ENCODE measurements around the gene RNF19B.
"Not testable (repeated sequence)": the region's sequence is repeated elsewhere in the genome, so short reads cannot be mapped to it uniquely, and the experiment has no call there.

RNF19B gene

GRCh38 chr1:32992489-32993323, 28.1 kb upstream of the RNF19B start:
- peak; percentile 89 for DNase-seq (ENCODE audit: low spot score)
- peak; percentile 86 for FAIRE-seq

- FAIRE-seq = no peak
- DNase-seq (ENCODE audit: low spot score) = no peak
Measured at GRCh38 chr1:32991819-32992488, 27.3 kb upstream of the RNF19B start.

- FAIRE-seq (no peak), DNase-seq (ENCODE audit: low spot score) (no peak)
Measured at GRCh38 chr1:32991386-32991785, 26.8 kb upstream of the RNF19B start.

DNA sequence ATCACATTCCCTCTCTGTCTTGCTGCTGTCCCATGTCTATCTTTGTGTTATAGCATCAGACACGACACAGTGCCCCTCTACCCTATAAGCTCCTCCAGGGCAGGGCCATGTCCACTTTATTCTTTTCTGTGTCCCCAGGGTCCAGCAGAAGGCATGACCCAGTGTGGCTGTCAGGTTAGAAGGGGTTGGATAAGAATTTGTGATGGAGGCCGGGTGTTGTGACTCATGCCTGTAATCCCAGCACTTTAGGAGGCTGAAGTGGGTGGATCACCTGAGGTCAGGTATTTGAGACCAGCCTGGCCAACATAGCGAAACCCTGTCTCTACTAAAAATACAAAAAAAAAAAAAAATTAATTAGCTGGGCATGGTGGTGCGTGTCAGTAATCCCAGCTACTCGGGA, 26.3 kb upstream of the RNF19B start:
- DNase-seq (ENCODE audit: low spot score) = no peak
- no peak for FAIRE-seq

DNA sequence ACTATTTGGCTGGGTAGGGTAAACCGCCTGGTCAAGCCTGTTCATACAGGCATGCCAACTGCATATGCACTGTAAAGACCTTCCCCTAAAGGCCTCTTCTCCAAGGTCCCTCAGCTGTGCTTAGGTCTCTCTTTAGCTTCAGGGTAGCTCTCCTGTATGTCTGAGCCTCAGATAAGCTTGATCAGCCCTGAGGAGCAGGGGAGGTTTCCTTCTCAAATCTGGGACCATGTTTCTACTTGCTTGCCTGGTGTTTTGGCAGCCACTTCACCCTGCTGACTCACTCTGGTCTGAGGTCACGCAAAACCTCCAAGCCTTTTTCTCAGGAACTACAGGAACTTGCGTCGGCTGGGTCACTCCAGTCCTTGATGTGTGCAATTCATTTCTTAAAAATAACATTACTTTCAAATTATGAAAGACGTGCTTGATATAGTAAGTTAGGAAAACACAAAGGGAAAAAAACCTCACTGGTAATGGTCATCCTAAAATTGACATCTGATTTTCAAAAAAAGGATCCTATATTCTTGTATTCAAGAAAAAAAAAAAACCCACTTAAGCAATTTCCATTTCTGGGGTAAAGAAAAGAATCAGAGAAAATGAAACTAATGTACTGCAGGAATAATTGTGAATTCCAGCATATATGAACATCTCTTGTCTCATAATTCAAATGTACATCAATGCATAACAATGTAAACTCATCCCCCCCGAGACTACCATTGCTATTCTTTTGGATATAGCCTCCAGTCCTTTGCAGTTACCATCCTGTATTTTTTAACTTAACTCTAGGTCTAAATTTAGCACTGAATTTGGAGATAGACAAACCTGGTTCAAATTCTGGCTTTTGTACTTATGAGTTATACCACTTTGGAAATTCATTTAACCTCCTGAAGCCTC, 24.8 kb upstream of the RNF19B start:
- DNase-seq (ENCODE audit: low spot score) (peak; percentile 75), FAIRE-seq (peak; percentile 88)

DNA sequence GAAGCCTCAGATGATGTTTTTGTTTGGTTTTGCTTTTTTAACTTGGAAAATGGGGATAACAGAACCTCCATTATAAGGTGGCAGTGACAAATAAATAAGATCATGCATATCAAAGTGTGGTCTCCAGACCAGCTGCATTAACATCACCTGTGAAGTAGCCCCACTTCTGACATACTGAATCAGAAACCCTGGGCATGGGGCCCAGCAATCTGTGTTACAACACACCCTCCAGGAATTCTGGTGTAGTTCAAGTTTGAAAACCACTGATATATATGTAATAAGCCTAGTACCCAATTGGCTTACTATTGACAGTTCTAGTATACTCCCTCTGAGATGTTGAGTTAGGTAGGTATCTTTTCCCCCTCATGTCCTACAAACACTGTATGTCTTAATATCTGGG, 24.1 kb upstream of the RNF19B start:
- no peak for DNase-seq (ENCODE audit: low spot score)
- no peak for FAIRE-seq

DNA sequence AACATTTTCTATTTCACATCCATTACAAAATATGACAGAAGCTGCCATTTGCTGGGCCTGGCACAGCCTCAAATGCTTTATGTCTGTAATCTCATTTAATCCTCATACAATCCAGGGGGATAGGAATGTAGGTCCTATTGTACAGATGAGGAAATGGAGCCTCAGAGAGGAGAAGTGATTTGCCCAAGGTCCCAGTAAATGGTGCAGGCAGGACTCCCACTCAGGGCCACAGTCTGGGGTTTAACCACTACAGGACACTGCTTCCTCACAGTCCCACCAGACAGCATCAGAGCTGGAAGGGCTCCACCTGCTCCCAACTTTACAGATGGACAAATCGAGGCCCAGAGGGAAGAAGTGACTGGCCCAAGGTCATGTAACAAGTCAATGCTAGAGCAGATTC, 20.6 kb upstream of the RNF19B start:
- no peak for FAIRE-seq
- no peak for DNase-seq (ENCODE audit: low spot score)

- no peak for FAIRE-seq
- no peak for DNase-seq (ENCODE audit: low spot score)
Measured at GRCh38 chr1:32984455-32985171, 20.0 kb upstream of the RNF19B start.

DNA sequence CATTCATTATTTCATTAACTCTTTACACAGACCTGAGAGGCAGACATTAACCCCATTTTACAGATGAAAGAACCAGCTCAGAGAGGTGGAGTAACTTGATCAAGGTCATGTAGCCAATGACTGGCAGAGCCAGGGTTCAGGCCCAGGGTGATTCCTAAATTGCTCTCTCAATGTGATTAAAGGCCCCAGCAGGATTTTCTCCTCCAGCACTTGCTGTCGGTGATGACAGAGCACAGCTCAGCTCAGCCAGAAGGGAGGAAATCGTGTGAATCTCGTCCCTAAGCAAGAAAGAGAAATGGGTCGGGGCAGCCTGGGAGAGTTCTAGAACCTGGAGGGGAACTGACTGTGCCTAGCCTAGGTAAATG, 19.5 kb upstream of the RNF19B start:
- FAIRE-seq = no peak
- DNase-seq (ENCODE audit: low spot score) = no peak

DNA sequence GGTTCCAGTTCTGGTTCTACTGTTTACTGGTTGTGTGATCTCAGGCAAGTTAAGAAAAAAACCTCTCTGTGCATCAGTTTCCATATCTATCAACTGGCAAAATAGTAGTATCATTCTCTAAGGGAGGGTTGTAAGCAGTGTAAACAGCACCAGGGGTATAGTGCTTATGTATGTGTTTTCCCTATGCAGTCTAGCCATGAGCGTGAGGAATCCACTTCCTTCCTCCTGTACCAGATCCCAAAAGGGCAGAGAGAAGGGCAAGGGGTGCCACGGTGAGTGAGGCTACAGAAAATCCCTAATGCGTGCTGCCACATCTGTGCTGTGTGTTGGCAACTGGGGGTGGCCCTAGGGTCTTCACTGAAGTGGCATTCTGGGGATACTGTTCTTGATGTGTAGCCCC, 18.4 kb upstream of the RNF19B start:
- DNase-seq (ENCODE audit: low spot score) = no peak
- FAIRE-seq = no peak

DNA sequence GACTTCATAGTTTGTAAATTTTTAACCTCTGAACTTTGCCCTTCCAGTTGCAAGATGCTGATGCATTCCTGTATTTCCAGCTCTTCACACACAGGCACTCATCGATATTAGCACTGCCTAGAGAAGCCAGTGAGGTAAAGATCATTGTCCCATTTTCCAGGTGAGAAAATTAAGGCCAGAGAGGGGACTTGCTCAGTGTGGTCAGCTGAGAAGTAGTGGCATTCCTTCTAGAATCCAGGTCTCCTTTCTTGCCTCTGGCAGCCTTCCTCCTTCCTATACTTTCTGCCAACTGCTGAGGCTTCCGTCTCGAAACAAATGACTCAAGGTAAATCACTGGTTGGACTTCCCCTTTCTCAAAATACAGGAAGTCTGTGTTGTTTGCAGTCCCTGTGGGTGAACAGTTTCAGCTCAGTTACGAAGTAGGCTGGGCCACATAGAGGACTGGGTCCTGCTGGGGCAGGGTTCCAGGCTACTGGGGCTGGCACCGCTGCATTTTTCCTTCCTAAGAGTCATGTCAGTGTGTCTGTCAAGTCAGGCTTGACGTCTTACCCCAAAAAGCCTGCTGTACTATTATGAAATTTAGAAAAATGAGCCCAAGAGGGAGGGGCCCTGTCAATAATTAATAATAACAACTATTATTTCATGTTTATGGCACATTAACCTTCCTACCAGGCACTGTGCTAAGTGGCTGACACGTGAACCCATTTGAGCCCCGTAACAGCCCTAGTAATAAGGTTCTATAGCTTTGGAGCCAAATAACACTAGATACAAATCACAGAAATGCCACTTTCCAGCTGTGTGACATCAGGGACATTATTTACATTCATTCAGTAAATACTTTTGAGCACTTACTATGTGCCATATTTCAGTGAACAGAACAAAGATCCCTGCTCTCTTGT, 16.6 kb upstream of the RNF19B start:
- DNase-seq (ENCODE audit: low spot score) (peak; percentile 96), FAIRE-seq (peak; percentile 93)

DNA sequence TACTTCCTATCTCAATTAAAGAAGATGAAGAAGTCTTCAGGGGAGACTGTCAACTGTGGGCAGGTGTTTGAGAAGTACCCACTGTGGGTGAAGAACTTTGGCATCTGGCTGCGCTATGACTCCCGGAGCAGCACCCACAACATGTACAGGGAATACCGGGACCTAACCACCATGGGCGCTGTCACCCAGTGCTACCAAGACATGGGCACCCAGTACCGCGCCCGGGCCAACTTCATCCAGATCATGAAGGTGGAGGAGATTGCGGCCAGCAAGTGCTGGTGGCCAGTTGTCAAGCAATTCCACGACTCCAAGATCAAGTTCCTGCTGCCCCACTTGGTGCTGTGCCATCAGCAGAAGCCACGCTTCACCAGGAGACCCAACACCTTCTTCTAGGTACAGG, 15.5 kb upstream of the RNF19B start:
- FAIRE-seq (no peak), DNase-seq (ENCODE audit: low spot score) (no peak)

GRCh38 chr1:32978854-32979253, 14.2 kb upstream of the RNF19B start:
- DNase-seq (ENCODE audit: low spot score) (no peak), FAIRE-seq (no peak)

DNA sequence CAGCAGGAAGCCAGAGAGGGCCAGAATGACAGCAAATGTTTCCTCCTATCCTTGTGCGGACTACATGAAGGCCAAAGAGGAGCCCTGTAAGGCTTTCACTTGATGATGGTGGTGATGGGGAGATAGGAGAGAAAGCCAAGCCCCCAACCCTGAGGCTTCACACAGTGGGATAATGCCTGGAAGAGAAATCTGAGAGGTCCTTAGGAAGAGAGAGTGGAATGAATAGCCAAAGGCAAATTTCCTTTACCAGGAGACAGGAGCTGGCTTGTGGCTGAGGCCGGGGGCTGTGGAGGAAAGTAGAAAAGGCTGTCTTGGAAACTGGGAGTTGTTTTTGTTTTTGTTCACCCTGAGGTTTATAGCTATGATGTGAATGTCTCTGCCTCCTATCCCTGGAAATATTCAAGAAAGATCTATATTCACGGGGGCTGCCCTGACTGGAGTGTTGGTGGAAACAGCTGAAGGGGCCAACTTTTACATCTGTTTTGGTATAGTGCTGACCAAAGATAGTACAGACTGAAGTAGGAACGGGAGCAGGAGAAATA, 13.0 kb upstream of the RNF19B start:
- no peak for DNase-seq (ENCODE audit: low spot score)
- no peak for FAIRE-seq

DNA sequence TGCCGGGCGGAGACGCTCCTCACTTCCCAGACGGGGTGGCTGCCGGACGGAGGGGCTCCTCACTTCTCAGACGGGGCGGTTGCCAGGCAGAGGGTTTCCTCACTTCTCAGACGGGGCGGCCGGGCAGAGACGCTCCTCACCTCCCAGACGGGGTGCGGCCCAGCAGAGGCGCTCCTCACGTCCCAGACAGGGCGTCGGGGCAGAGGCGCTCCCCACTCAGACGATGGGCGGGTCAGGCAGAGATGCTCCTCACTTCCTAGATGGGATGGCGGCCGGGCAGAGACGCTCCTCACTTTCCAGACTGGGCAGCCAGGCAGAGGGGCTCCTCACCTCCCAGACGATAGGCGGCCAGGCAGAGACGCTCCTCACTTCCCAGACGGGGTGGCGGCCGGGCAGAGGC, 10.4 kb upstream of the RNF19B start:
- FAIRE-seq; DNase-seq (ENCODE audit: low spot score): not testable (repeated sequence)

GRCh38 chr1:32973458-32973857, 8.8 kb upstream of the RNF19B start:
- FAIRE-seq; DNase-seq (ENCODE audit: low spot score): not testable (repeated sequence)

DNA sequence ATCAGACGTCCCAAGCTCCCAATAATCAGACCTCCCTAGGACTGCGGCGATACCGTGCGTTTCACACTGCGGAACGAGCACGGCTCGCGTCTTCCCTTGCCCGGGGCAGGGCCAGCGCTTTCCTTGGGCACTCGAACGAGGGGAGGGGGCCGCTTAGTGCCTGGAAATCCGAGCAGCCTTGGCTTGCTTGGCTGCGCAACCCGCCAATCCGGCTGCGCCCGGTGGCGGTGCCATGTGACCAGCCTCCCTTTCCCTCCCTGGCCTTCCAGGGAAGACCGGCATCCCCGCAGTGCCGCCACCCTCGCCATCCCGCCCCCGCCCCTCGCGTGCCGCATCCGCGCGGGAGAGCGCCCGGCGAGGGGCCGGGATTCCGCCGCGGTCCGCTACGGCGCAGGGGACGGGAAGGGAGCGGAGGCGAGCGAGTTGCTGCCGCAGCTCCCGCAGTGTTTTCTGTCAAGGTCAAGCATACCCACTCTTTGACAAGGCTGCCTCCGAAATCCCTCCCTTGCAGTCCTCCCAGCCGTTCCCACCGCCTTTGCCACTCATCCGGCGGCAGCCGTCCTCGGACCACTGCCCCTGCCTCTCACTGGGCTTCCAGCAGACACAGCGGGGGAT, 8.3 kb upstream of the RNF19B start:
- FAIRE-seq = no peak
- no peak for DNase-seq (ENCODE audit: low spot score)

DNA sequence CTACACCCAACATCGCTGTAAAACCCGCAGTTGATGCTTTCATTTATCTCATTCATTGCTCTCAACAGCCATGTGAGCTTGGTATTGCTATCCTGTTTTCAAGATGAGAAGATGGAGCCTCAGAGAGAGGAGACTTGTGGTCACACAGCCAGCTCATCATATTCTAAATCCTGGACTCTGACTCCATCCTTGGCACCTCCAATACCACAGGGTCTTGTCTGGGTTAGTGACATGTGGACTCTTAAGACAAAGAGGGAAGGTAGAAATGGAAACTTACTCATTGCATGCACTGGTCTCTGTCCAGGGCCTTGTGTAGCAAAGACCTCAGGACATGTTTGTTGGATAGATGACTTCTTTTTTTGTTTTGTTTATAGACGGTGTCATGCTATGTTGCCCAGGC, 7.0 kb upstream of the RNF19B start:
- no peak for FAIRE-seq

GRCh38 chr1:32971156-32971555, 6.5 kb upstream of the RNF19B start:
- DNase-seq (ENCODE audit: low spot score) (no peak), FAIRE-seq (no peak)

More for the DNA sequence above, 7.0 kb upstream of the RNF19B start:
- no peak for DNase-seq (ENCODE audit: low spot score)

DNA sequence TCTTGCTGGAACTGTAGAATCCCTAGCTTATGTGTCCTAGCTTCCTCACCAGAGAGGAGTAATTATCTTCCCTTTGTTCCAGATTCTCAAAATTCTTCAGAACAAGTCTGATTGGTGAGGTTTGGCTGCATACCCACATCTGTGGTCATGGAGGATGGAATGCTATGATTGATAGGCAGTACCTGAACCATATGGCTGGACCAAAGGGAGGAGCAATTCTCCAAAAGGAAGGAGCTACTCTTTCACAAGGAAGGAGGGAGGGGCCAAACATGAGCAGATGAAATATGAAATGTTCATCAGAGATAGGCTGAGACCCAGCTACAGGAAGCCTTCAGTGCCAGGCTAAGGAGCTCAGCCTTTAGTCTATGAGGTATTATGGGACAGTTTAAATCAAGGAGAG, 5.0 kb upstream of the RNF19B start:
- FAIRE-seq (no peak), DNase-seq (ENCODE audit: low spot score) (no peak)

Data from RCC 7860 (cell line).